ENCODE data around the gene OR4D2. TPM values are rescaled to one million over a fixed set of nuclear protein-coding genes. Genes with fewer than 3 reads are reported as not detected.

Gene OR4D2
- total RNA-seq, 2 donors from 2014 or later: not detected

DNA sequence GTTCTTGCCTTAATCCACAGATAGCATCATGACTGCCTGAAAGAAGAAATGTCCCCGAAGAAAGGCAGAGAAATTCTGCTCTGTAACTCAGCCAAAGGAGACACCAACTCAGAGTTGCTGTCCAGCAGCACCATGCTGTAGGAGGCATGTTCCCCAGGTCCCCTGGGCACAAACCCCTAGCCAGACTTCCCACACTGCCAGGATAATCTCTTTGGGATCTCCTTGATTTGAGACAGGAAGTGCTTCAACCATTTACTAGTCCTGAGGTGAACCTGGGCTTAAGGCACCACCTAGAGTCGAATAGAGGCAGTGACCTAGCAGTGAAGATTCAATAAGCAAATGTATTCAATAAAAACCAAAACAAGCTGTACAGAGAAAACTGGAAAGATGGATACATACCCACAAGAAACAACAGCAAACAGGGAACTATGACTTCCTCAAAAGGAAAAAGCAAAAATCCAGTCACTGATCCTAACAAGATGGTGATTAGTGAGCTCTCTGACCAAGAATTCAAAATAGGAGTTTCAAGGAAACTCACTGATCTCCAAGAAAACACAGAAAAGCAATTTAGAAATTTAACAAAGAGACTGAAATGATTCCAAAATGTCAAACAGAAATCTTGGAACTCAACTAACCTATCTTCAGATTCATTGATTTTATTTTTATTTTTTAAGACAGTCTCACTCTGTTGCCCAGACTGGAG lies 5.7 kb downstream of the OR4D2 start:
- ATAC-seq (ENCODE audit: insufficient number of reproducible peaks, low FRiP score, low read depth): no peak
- no peak for DNase-seq (ENCODE audit: low spot score)

DNA sequence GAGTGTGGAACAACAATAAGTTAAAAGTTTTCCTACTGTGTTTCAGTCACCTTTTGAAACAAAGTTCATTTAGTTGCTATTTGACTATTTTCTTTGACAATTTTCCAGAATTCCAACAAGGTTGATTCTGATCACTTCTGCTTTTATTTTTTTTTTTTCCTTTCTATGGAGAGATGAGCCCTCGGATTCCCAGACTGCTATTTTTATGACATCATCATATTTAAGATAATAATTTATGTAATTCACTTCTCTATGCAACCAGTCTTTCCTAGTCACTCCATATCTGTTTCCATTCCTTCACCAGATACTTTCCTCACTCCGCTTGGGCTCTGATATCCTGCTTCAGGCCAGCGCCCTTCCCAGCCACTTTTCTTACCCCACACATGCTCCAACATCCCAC lies 8.1 kb downstream of the OR4D2 start:
- Histone ChIP-seq H3K4me1 (ENCODE audit: control insufficient read depth in 1 of 2, low read depth in 2 of 2) (no peaks in the 10 kb centered on the region), H3K9me3 (no peaks in the 10 kb centered on the region), H3K27ac (no peak overlapping the region), H3K27me3 (replicated peaks; ENCODE audit: insufficient read depth) (no peaks in the 10 kb centered on the region), H3K4me3 (no peak overlapping the region), H3K36me3 (no peaks in the 10 kb centered on the region)
- no peak for TF ChIP-seq CTCF (IDR thresholded peaks at IDR 0.05)
- ATAC-seq (ENCODE audit: insufficient number of reproducible peaks, low FRiP score, low read depth) (no peak), DNase-seq (ENCODE audit: low spot score) (no peak)

More for the DNA sequence above, 5.7 kb downstream of the OR4D2 start:
- Histone ChIP-seq H3K9me3 (no peaks in the 10 kb centered on the region), H3K4me1 (ENCODE audit: control insufficient read depth in 1 of 2, low read depth in 2 of 2) (no peaks in the 10 kb centered on the region), H3K36me3 (no peaks in the 10 kb centered on the region), H3K27me3 (replicated peaks; ENCODE audit: insufficient read depth) (no peaks in the 10 kb centered on the region), H3K27ac (no peak overlapping the region), H3K4me3 (no peak overlapping the region)
- TF ChIP-seq CTCF (IDR thresholded peaks at IDR 0.05): no peak

DNA sequence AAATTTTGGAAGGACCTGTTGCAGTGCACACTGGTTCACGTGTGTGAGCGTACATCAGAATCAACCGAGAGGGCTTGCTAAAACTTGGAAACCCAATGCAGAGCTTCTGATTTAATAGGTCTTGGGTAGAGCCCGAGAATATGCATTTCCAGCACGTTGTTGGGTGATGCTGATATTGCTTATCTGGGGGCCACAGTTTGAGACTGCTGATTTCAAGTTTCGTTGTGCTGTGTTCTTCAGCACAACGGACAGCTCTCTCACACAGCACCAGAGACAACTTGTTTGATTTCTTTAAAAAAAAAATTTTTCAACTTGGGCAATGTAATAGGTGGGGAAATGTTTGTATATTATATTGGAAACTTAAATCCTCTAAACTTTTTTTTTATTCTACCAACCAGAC lies 9.4 kb downstream of the OR4D2 start:
- Histone ChIP-seq H3K4me3 (no peak overlapping the region), H3K9me3 (no peaks in the 10 kb centered on the region), H3K27ac (no peak overlapping the region), H3K36me3 (no peaks in the 10 kb centered on the region), H3K27me3 (replicated peaks; ENCODE audit: insufficient read depth) (no peaks in the 10 kb centered on the region), H3K4me1 (ENCODE audit: control insufficient read depth in 1 of 2, low read depth in 2 of 2) (no peaks in the 10 kb centered on the region)
- no peak for TF ChIP-seq CTCF (IDR thresholded peaks at IDR 0.05)
- DNase-seq (ENCODE audit: low spot score): no peak
- ATAC-seq (ENCODE audit: insufficient number of reproducible peaks, low FRiP score, low read depth): no peak

DNA sequence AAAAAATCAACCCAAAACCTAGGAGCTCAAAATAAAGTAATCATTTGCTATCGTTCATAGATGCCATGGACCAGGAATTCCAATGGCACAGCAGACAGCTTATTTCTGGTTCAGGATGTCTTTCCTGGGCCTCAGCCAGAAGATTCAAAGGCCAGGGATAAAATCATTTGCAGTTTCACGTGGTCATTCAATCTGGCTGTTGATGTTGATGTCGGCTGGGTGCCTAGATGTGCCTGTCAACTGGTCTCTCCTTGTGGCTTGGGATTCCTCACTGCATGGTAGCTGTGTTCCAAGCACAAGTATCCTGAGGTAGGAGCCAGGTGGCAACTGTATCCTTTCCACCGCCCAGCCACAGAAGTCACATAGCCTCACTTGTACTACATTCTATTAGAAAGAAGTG lies 15.0 kb downstream of the OR4D2 start:
- no peak for TF ChIP-seq CTCF (IDR thresholded peaks at IDR 0.05)
- no peaks in the 10 kb centered on the region for H3K4me1 ChIP-seq (ENCODE audit: control insufficient read depth in 1 of 2, low read depth in 2 of 2)
- H3K9me3 ChIP-seq: no peaks in the 10 kb centered on the region
- no peak overlapping the region for H3K27ac ChIP-seq
- no peak for ATAC-seq (ENCODE audit: insufficient number of reproducible peaks, low FRiP score, low read depth)
- no peak overlapping the region for H3K4me3 ChIP-seq
- H3K27me3 ChIP-seq (replicated peaks; ENCODE audit: insufficient read depth): no peaks in the 10 kb centered on the region
- DNase-seq (ENCODE audit: low spot score): no peak
- H3K36me3 ChIP-seq: no peaks in the 10 kb centered on the region

DNA sequence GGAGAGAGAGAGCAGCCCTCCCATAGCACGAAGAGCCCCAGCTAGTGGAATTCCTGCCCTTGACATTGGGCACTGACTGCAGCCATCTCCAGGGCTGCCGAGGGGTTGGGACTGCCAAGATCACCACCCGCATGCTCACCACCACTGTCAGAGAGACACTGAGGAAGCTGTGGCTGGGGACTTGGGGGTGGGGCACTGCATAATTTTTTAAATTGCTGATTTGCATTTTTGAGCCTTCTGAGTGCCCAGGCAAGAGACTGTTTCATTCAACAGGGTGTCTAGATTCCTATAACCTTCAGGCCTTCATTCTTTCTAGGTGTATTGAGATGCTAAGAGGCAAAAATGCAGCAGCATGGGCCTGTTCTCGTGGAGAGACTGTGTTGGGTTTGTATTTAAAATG lies 16.7 kb downstream of the OR4D2 start:
- Histone ChIP-seq H3K27me3 (replicated peaks; ENCODE audit: insufficient read depth) (no peaks in the 10 kb centered on the region), H3K4me1 (ENCODE audit: control insufficient read depth in 1 of 2, low read depth in 2 of 2) (no peaks in the 10 kb centered on the region), H3K36me3 (no peaks in the 10 kb centered on the region), H3K4me3 (no peak overlapping the region), H3K27ac (no peak overlapping the region), H3K9me3 (no peaks in the 10 kb centered on the region)
- ATAC-seq (ENCODE audit: insufficient number of reproducible peaks, low FRiP score, low read depth) (no peak), DNase-seq (ENCODE audit: low spot score) (no peak)
- TF ChIP-seq CTCF (IDR thresholded peaks at IDR 0.05): no peak
